ENCODE results near the gene CAPN14.

The CAPN14 gene

GRCh38 chr2:31217465-31218200 lies at the start of gene CAPN14:
CAPN14 (minus strand) TSS chr2:31217515; CDS start chr2:31205447, 12,068 bp downstream.
- DNase-seq: no peak

GRCh38 chr2:31266804-31267203 lies 49.5 kb upstream of the CAPN14 start:
- DNase-seq: no peak

- no peak for DNase-seq
Measured at GRCh38 chr2:31265234-31265633, 47.9 kb upstream of the CAPN14 start.

- DNase-seq: no peak
Measured at GRCh38 chr2:31263636-31264190, 46.4 kb upstream of the CAPN14 start.

- DNase-seq: no peak
Measured at GRCh38 chr2:31260870-31261269, 43.6 kb upstream of the CAPN14 start.

GRCh38 chr2:31259075-31259474 lies 41.8 kb upstream of the CAPN14 start:
- no peak for DNase-seq

GRCh38 chr2:31258351-31258750 lies 41.0 kb upstream of the CAPN14 start:
- no peak for DNase-seq

- DNase-seq: no peak
Measured at GRCh38 chr2:31256611-31257382, 39.5 kb upstream of the CAPN14 start.

- no peak for DNase-seq
Measured at GRCh38 chr2:31255911-31256571, 38.7 kb upstream of the CAPN14 start.

- no peak for DNase-seq
Measured at GRCh38 chr2:31254237-31255203, 37.2 kb upstream of the CAPN14 start.

- DNase-seq: no peak
Measured at GRCh38 chr2:31253356-31254131, 36.2 kb upstream of the CAPN14 start.

GRCh38 chr2:31251851-31252250 lies 34.5 kb upstream of the CAPN14 start:
- no peak for DNase-seq

GRCh38 chr2:31251018-31251417 lies 33.7 kb upstream of the CAPN14 start:
- no peak for DNase-seq

GRCh38 chr2:31249009-31249690 lies 31.8 kb upstream of the CAPN14 start:
- no peak for DNase-seq

GRCh38 chr2:31248139-31248538 lies 30.8 kb upstream of the CAPN14 start:
- no peak for DNase-seq

- DNase-seq: no peak
Measured at GRCh38 chr2:31247711-31248110, 30.4 kb upstream of the CAPN14 start.

GRCh38 chr2:31246184-31246852 lies 29.0 kb upstream of the CAPN14 start:
- DNase-seq: no peak

GRCh38 chr2:31244101-31244500 lies 26.8 kb upstream of the CAPN14 start:
- no peak for DNase-seq

- no peak for DNase-seq
Measured at GRCh38 chr2:31243053-31243452, 25.7 kb upstream of the CAPN14 start.

- no peak for DNase-seq
Measured at GRCh38 chr2:31241625-31242270, 24.4 kb upstream of the CAPN14 start.
